B cell (primary cell): ENCODE measurements around the gene MAML2. TPM values are rescaled to one million over a fixed set of nuclear protein-coding genes. Genes with fewer than 3 reads are reported as not detected.

ENCODE experiments used
- ATAC-seq: fragments of 200-7000 bp; cut with Tn5 transposase; one replicate; pipeline ENCODE4 v1.10.0; 2021; ENCODE audit warnings: low read depth, mild to moderate bottlenecking, moderate number of reproducible peaks, moderate library complexity
- CTCF ChIA-PET: fragments of 350-600 bp; sonication (Branson Sonifier 250); formaldehyde crosslinking; loops from one replicate; lab custom pipeline; 2021; ENCODE audit warnings: antibody characterized with exemption, inconsistent platforms; lab: Charles Lee
- POLR2A ChIA-PET: fragments of 350-600 bp; sonication (Branson Sonifier 250); formaldehyde crosslinking; loops from one replicate; lab custom pipeline; 2021; ENCODE audit warnings: antibody characterized with exemption; lab: Charles Lee
- DNase-seq: peaks from one replicate; pipeline ENCODE4 v3.0.0; 2013
- H2AFZ ChIP-seq: 2 replicates; pipeline ENCODE4 v1.6.1; 2012; ENCODE audit warnings: mild to moderate bottlenecking, low read depth, low read length; ENCODE audit not compliant: insufficient read depth, poor library complexity, severe bottlenecking
- H3K27ac ChIP-seq, 2 donors: 1 replicate in 1 of 2; 2 replicates in 1 of 2; pipeline ENCODE4 v1.5.1; 2012 to 2013; ENCODE audit warnings: low read length in 2 of 2, mild to moderate bottlenecking in 2 of 2, moderate library complexity in 1 of 2
- H3K27me3 ChIP-seq, 4 experiments: fragments of 200-600 bp in 1 of 4; sonication (generic) in 1 of 4; replicated peaks in 1 of 4; 1 replicate in 2 of 4; 2 replicates in 2 of 4; pipeline versions ENCODE4 v1.6.1 to v1.7.0; 2013 to 2016; ENCODE audit warnings: low read length in 3 of 4, mild to moderate bottlenecking in 2 of 4, mixed read lengths in 1 of 4, moderate library complexity in 1 of 4; ENCODE audit not compliant: insufficient read depth in 4 of 4, control insufficient read depth in 3 of 4; ENCODE audit errors: control extremely low read depth in 1 of 4
- H3K36me3 ChIP-seq, 2 experiments: replicated peaks in 1 of 2; 1 replicate in 1 of 2; 2 replicates in 1 of 2; pipeline versions ENCODE4 v1.6.1 to v1.7.1; 2013; ENCODE audit warnings: low read length in 1 of 2; ENCODE audit not compliant: insufficient read depth in 2 of 2, control insufficient read depth in 1 of 2; ENCODE audit errors: control extremely low read depth in 1 of 2, extremely low read depth in 1 of 2
- H3K4me1 ChIP-seq, 2 donors: fragments of 200-600 bp in 1 of 2; sonication (generic) in 1 of 2; 1 replicate in 1 of 2; 2 replicates in 1 of 2; pipeline versions ENCODE4 v1.5.1 to v1.6.1; 2013 to 2017; ENCODE audit warnings: low read length in 2 of 2; ENCODE audit not compliant: control insufficient read depth in 2 of 2, insufficient read depth in 2 of 2
- H3K4me2 ChIP-seq: replicated peaks from 2 replicates; pipeline ENCODE3; 2012; ENCODE audit warnings: mild to moderate bottlenecking, low read depth, low read length; ENCODE audit not compliant: poor library complexity, severe bottlenecking
- H3K4me3 ChIP-seq, 5 experiments: fragments of 200-600 bp in 1 of 5; sonication (generic) in 1 of 5; 1 replicate in 3 of 5; 2 replicates in 2 of 5; pipeline versions ENCODE4 v1.5.1 to v1.7.0; 2011 to 2016; ENCODE audit warnings: low read length in 4 of 5, mild to moderate bottlenecking in 4 of 5, low read depth in 2 of 5, control low read depth in 1 of 5, moderate library complexity in 1 of 5; ENCODE audit not compliant: insufficient read depth in 1 of 5; ENCODE audit errors: control extremely low read depth in 1 of 5, extremely low read depth in 1 of 5
- H3K79me2 ChIP-seq: fragments of 200-600 bp; sonication (generic); one replicate; pipeline ENCODE4 v1.6.0; 2016; ENCODE audit warnings: low read length; ENCODE audit not compliant: control insufficient read depth, insufficient read depth
- H3K9ac ChIP-seq: fragments of 200-600 bp; sonication (generic); 2 replicates; pipeline ENCODE4 v1.6.1; 2017; ENCODE audit warnings: mild to moderate bottlenecking, low read length, moderate library complexity
- H3K9me3 ChIP-seq, 3 donors: one replicate each; pipeline versions ENCODE4 v1.6.1 to v1.7.1; 2013; ENCODE audit warnings: low read length in 2 of 3; ENCODE audit not compliant: control insufficient read depth in 2 of 3, insufficient read depth in 1 of 3; ENCODE audit errors: control extremely low read depth in 1 of 3
- H4K20me1 ChIP-seq: 2 replicates; pipeline ENCODE4 v1.6.0; 2012; ENCODE audit warnings: mild to moderate bottlenecking, low read length; ENCODE audit not compliant: insufficient read depth, control insufficient read depth, poor library complexity, severe bottlenecking
- H3K27ac Mint-ChIP-seq: one replicate; pipeline ENCODE4 v1.8.0; 2021; ENCODE audit warnings: mixed read lengths
- H3K27me3 Mint-ChIP-seq: one replicate; pipeline ENCODE4 v1.8.0; 2021; ENCODE audit warnings: mixed read lengths
- H3K4me1 Mint-ChIP-seq: one replicate; pipeline ENCODE4 v1.8.0; 2021; ENCODE audit warnings: mixed read lengths
- H3K4me3 Mint-ChIP-seq: one replicate; pipeline ENCODE4 v1.8.0; 2021; ENCODE audit warnings: mixed read lengths
- H3K9me3 Mint-ChIP-seq: one replicate; pipeline ENCODE4 v1.8.0; 2022; ENCODE audit warnings: mixed read lengths; ENCODE audit not compliant: insufficient read depth
- CTCF ChIP-seq: fragments of 200-600 bp; IDR thresholded peaks from one replicate; pipeline ENCODE4 v1.8.0; 2022; ENCODE audit warnings: antibody characterized with exemption, mild to moderate bottlenecking
- EZH2 ChIP-seq: IDR thresholded peaks from 2 replicates; pipeline ENCODE4 v1.6.1; 2012; ENCODE audit warnings: borderline replicate concordance, low read depth, mild to moderate bottlenecking, moderate library complexity, low read length; ENCODE audit not compliant: insufficient read depth, poor library complexity, severe bottlenecking
- WGBS: methylation state at CpG from one replicate; pipeline ENCODE4 v1.1.5; 2013; ENCODE audit warnings: missing lambda C conversion rate; ENCODE audit not compliant: insufficient coverage; 5-methylcytosine and 5-hydroxymethylcytosine counted together
- intact Hi-C: fragments of 100-400 bp; cut with micrococcal nuclease; formaldehyde crosslinking; loops from one replicate; pipeline ENCODE4 v1.10.0; 2022
- polyA plus RNA-seq: library from polyadenylated mRNA; depleted of rRNA; stranded (reverse); fragments of >200 nt; gene quantifications from 2 replicates; pipeline ENCODE4 v1.2.3, GENCODE V29; 2012
- total RNA-seq, 2 donors: library from RNA; stranded (reverse); fragments of 120-200 nt in 1 of 2; gene quantifications; 1 replicate in 1 of 2; 2 replicates in 1 of 2; pipeline versions ENCODE4 v1.2.3 to v1.2.4, GENCODE V29; 2013 to 2022

Gene MAML2
- total and polyA plus RNA-seq, 2 donors (not counting 1 experiment from before 2014, with no cell fraction given), result 10.7 to 26.4 TPM

GRCh38 chr11:96357794-96358193 is 14.8 kb upstream of the MAML2 start:
- Histone ChIP-seq H3K27me3 (no peaks in the 10 kb centered on the region), H3K4me2 (no peak overlapping the region), H3K27ac (no peak overlapping the region), H3K4me3 (no peak overlapping the region), H4K20me1 (no peaks in the 10 kb centered on the region), H3K9ac (no peak overlapping the region), H2AFZ (no peak overlapping the region), H3K79me2 (no peaks in the 10 kb centered on the region), H3K9me3 (no peaks in the 10 kb centered on the region), H3K36me3 (peaks cover 20 to 39% of the 10 kb centered on the region in 2 experiments), H3K4me1 (no peaks in the 10 kb centered on the region)
- DNase-seq, result no peak
- no peak overlapping the region for H3K27ac Mint-ChIP-seq
- no peak for ATAC-seq
- ChIA-PET POLR2A (no interaction called here), CTCF (interaction anchor here (1.6 kb wide), 1 partner anchor 522 kb away, joined by 4 read pairs; no protein-coding TSS in a partner anchor)
- H3K9me3 Mint-ChIP-seq, result no peaks in the 10 kb centered on the region
- TF ChIP-seq CTCF (no peak), EZH2 (no peak)
- H3K4me1 Mint-ChIP-seq, result no peaks in the 10 kb centered on the region
- WGBS, result 100% methylated on average over 1 of the region's 1 CpG
- intact Hi-C loops, result no loop called here
- H3K4me3 Mint-ChIP-seq, result no peak overlapping the region
- no peaks in the 10 kb centered on the region for H3K27me3 Mint-ChIP-seq

GRCh38 chr11:96356848-96357247 is 13.9 kb upstream of the MAML2 start:
- DNase-seq (no peak), ATAC-seq (no peak)
- Histone ChIP-seq H2AFZ (no peak overlapping the region), H3K79me2 (no peaks in the 10 kb centered on the region), H3K4me3 (no peak overlapping the region), H3K27me3 (no peaks in the 10 kb centered on the region), H3K27ac (no peak overlapping the region), H3K4me1 (no peaks in the 10 kb centered on the region), H3K36me3 (peaks cover 17 to 39% of the 10 kb centered on the region in 2 experiments), H3K4me2 (no peak overlapping the region), H3K9ac (no peak overlapping the region), H4K20me1 (no peaks in the 10 kb centered on the region), H3K9me3 (no peaks in the 10 kb centered on the region)
- no peaks in the 10 kb centered on the region for H3K27me3 Mint-ChIP-seq
- no peak overlapping the region for H3K4me3 Mint-ChIP-seq
- CTCF ChIA-PET, result interaction anchor here (1.6 kb wide), 1 partner anchor 521 kb away, joined by 4 read pairs; no protein-coding TSS in a partner anchor
- intact Hi-C loops, result no loop called here
- no peak overlapping the region for H3K27ac Mint-ChIP-seq
- H3K9me3 Mint-ChIP-seq, result no peaks in the 10 kb centered on the region
- WGBS, result 100% methylated on average over 3 of the region's 4 CpGs
- H3K4me1 Mint-ChIP-seq, result no peaks in the 10 kb centered on the region
- TF ChIP-seq EZH2, result no peak
- no peak for TF ChIP-seq CTCF
- POLR2A ChIA-PET, result no interaction called here
